DOHH2 (cell line): Measurements from ENCODE around the gene XRCC5.

Experiments
- H3F3A ChIP-seq: fragments of 200-600 bp; sonication (generic), shearing (Covaris generic); 2 replicates; pipeline ENCODE4 v1.6.0; 2016; ENCODE audit warnings: antibody characterized with exemption, mild to moderate bottlenecking; ENCODE audit not compliant: control insufficient read depth, insufficient read depth
- H3K27ac ChIP-seq: fragments of 200-600 bp; sonication (generic); 2 replicates; pipeline ENCODE4 v1.5.1; 2014; ENCODE audit warnings: low read depth, mild to moderate bottlenecking, low read length, moderate library complexity
- H3K27me3 ChIP-seq: fragments of 200-600 bp; sonication (generic); 2 replicates; pipeline ENCODE4 v1.6.1; 2014; ENCODE audit warnings: mild to moderate bottlenecking, low read length, mixed read lengths; ENCODE audit not compliant: control insufficient read depth
- H3K36me3 ChIP-seq: fragments of 200-600 bp; sonication (generic); 2 replicates; pipeline ENCODE4 v1.6.1; 2014; ENCODE audit warnings: mild to moderate bottlenecking, low read length, moderate library complexity, mixed read lengths; ENCODE audit not compliant: control insufficient read depth
- H3K4me1 ChIP-seq: fragments of 200-600 bp; sonication (generic); 2 replicates; pipeline ENCODE4 v1.6.1; 2014; ENCODE audit warnings: mild to moderate bottlenecking, low read length, mixed read lengths; ENCODE audit not compliant: control insufficient read depth
- H3K4me2 ChIP-seq: fragments of 200-600 bp; sonication (generic); 2 replicates; pipeline ENCODE4 v1.6.0; 2014; ENCODE audit warnings: mild to moderate bottlenecking, low read length, moderate library complexity
- H3K4me3 ChIP-seq: fragments of 200-600 bp; sonication (generic); 2 replicates; pipeline ENCODE4 v1.5.1; 2014; ENCODE audit warnings: mild to moderate bottlenecking, low read length, mixed read lengths
- H3K79me2 ChIP-seq: fragments of 200-600 bp; sonication (generic); 2 replicates; pipeline ENCODE4 v1.6.1; 2014; ENCODE audit warnings: mild to moderate bottlenecking, low read length, mixed read lengths; ENCODE audit not compliant: control insufficient read depth
- H3K9me2 ChIP-seq: fragments of 200-600 bp; sonication (generic); replicated peaks from 2 replicates; pipeline ENCODE4 v1.6.1; 2014; ENCODE audit warnings: mild to moderate bottlenecking, low read length, mixed read lengths; ENCODE audit not compliant: control insufficient read depth
- H3K9me3 ChIP-seq: fragments of 200-600 bp; sonication (generic); 2 replicates; pipeline ENCODE4 v1.6.1; 2014; ENCODE audit warnings: antibody characterized with exemption, low read length, mixed read lengths; ENCODE audit not compliant: control insufficient read depth, insufficient read depth
- H4K20me1 ChIP-seq: fragments of 200-600 bp; sonication (generic); 2 replicates; pipeline ENCODE4 v1.6.0; 2014; ENCODE audit warnings: low read depth, mild to moderate bottlenecking, antibody characterized with exemption, low read length, moderate library complexity; ENCODE audit not compliant: control insufficient read depth, insufficient read depth
- EZH2phosphoT487 ChIP-seq: fragments of 200-600 bp; sonication (generic); IDR thresholded peaks from 2 replicates; pipeline ENCODE4 v1.6.1; 2017; ENCODE audit warnings: borderline replicate concordance, mild to moderate bottlenecking, antibody characterized with exemption, low read length, moderate library complexity, mixed read lengths
- TF ChIP-seq, protein P1 (sequence below): fragments of 200-600 bp; sonication (generic); IDR thresholded peaks from one replicate; pipeline ENCODE4 v1.5.1; 2014; ENCODE audit warnings: antibody characterized with exemption, mild to moderate bottlenecking, low read depth, low read length; ENCODE audit not compliant: poor library complexity, severe bottlenecking

Gene XRCC5

DNA sequence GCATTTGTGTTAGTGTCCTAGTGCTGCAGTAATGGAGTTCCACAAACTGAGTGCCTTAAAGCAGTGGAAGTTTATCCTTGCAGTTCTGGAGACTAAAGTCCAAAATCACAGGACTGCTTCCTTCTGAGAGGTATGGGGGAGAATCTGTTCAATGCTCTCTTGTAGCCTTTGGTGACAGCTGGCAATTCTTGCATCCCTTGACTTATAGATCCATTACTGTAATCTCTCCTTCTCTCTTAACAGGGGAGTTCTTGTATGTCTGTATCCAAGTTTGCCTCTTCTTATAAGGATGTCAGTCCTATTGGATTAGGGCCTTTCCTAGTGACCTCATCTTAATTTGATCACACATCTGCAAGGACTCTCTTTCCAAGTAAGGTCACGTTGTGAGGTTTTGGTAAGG, 69.9 kb downstream of the XRCC5 start:
- Histone ChIP-seq H3K36me3 (peaks cover 87% of the 10 kb centered on the region), H3K79me2 (peaks cover 81% of the 10 kb centered on the region)
- TF ChIP-seq EZH2phosphoT487, result no peak
- TF ChIP-seq, protein P1, sequence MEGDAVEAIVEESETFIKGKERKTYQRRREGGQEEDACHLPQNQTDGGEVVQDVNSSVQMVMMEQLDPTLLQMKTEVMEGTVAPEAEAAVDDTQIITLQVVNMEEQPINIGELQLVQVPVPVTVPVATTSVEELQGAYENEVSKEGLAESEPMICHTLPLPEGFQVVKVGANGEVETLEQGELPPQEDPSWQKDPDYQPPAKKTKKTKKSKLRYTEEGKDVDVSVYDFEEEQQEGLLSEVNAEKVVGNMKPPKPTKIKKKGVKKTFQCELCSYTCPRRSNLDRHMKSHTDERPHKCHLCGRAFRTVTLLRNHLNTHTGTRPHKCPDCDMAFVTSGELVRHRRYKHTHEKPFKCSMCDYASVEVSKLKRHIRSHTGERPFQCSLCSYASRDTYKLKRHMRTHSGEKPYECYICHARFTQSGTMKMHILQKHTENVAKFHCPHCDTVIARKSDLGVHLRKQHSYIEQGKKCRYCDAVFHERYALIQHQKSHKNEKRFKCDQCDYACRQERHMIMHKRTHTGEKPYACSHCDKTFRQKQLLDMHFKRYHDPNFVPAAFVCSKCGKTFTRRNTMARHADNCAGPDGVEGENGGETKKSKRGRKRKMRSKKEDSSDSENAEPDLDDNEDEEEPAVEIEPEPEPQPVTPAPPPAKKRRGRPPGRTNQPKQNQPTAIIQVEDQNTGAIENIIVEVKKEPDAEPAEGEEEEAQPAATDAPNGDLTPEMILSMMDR, result no peak

DNA sequence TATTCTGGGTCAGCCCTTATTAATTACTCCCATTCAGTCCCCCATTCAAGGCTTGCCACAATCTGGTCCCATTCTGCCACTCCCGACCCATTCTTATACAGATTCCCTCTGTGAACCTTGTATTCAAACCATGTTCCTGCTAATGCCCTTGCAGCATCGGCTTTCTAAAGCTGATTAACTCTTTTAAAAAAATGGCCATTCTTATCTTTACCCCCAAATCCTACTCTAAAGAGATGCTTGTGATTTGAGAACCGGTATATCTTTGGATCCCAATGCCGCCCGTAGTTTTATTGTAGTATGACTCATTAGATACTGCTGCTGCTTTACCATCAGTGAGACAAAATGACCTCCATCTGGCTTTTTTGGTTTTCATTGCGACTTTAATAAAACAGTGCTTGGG, 72.2 kb downstream of the XRCC5 start:
- Histone ChIP-seq H3K4me1 (peaks cover 31% of the 10 kb centered on the region), H3F3A (peaks cover 25% of the 10 kb centered on the region), H3K4me3 (no peak overlapping the region), H3K79me2 (peaks cover 89% of the 10 kb centered on the region), H3K4me2 (no peak overlapping the region), H4K20me1 (peaks cover 23% of the 10 kb centered on the region; the same call in 1 of the 2 replicates), H3K36me3 (peaks cover 91% of the 10 kb centered on the region), H3K27ac (no peak overlapping the region), H3K9me2 (no peaks in the 10 kb centered on the region), H3K27me3 (no peaks in the 10 kb centered on the region), H3K9me3 (no peaks in the 10 kb centered on the region)
- TF ChIP-seq, protein P1, result no peak
- no peak for TF ChIP-seq EZH2phosphoT487

More for the DNA sequence above, 69.9 kb downstream of the XRCC5 start:
- H3F3A ChIP-seq, result peaks cover 25% of the 10 kb centered on the region
- H3K9me2 ChIP-seq, result no peaks in the 10 kb centered on the region
- H3K27ac ChIP-seq, result no peak overlapping the region
- no peaks in the 10 kb centered on the region for H3K27me3 ChIP-seq
- H3K4me3 ChIP-seq, result no peak overlapping the region
- peaks cover 11% of the 10 kb centered on the region; the same call in 1 of the 2 replicates for H4K20me1 ChIP-seq
- peaks cover 31% of the 10 kb centered on the region for H3K4me1 ChIP-seq
- H3K4me2 ChIP-seq, result no peak overlapping the region
- H3K9me3 ChIP-seq, result no peaks in the 10 kb centered on the region

DNA sequence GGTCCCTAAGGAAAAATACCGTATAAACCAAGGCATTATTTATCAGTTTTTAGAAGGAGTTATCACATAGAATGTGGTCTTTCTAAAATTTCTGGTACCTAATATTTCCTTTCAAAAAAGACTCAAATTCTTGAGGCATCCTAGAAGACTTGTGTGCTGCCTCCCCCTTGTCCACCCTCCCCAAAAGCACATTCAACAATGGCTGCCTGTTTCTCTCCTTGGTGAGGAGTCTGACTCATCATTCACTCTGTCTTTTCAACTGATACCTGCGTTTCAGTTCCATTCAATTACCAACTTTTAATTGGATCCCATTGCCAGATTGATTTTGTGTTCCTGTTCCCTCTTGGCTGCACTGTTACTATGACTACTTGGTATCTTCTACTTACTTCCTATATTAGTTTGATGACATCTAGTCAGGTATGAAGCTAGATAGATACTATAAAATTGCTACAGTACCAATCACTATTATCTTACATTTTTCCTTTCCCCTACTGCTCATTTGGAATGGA, 72.9 kb downstream of the XRCC5 start:
- peaks cover 25% of the 10 kb centered on the region for H3F3A ChIP-seq
- H3K4me3 ChIP-seq, result no peak overlapping the region
- H3K79me2 ChIP-seq, result peaks cover 89% of the 10 kb centered on the region
- H3K9me2 ChIP-seq, result no peaks in the 10 kb centered on the region
- H3K4me1 ChIP-seq, result peaks cover 31% of the 10 kb centered on the region
- TF ChIP-seq, protein P1, result no peak
- no peak for TF ChIP-seq EZH2phosphoT487
- no peaks in the 10 kb centered on the region for H3K27me3 ChIP-seq
- peaks cover 92% of the 10 kb centered on the region for H3K36me3 ChIP-seq
- H3K4me2 ChIP-seq, result peak overlapping the region; percentile 5; the same call in 1 of the 2 replicates
- no peaks in the 10 kb centered on the region for H3K9me3 ChIP-seq
- no peak overlapping the region for H3K27ac ChIP-seq
- peaks cover 25% of the 10 kb centered on the region; the same call in 1 of the 2 replicates for H4K20me1 ChIP-seq
